Gastrocnemius medialis (tissue), 4 donors: ENCODE measurements around the gene TCN2.

ENCODE experiments used
- CTCF ChIP-seq, 5 experiments: fragments of 450-650 bp in 3 of 5; fragments of 200-600 bp in 2 of 5; sonication (generic) in 2 of 5; IDR thresholded peaks in 4 of 5; conservative IDR thresholded peaks in 1 of 5; 1 replicate in 4 of 5; 2 replicates in 1 of 5; pipeline ENCODE4 v1.5.1; 2016 to 2019; ENCODE audit warnings: antibody characterized with exemption in 5 of 5, mild to moderate bottlenecking in 3 of 5, moderate library complexity in 3 of 5
- POLR2A ChIP-seq, 2 donors: fragments of 450-650 bp; IDR thresholded peaks; one replicate each; pipeline ENCODE4 v1.6.1; 2017; ENCODE audit warnings: antibody characterized with exemption in 2 of 2, mild to moderate bottlenecking in 2 of 2, moderate library complexity in 2 of 2

- TF ChIP-seq CTCF (IDR thresholded peaks at IDR 0.05 in 4 of 5, conservative IDR thresholded peaks at IDR 0.05 in 1 of 5), result no peak
- no peak for TF ChIP-seq POLR2A (IDR thresholded peaks at IDR 0.05)
Measured at GRCh38 chr22:30600921-30601320, 6.1 kb upstream of the TCN2 start.
